Uterus (tissue), 2 donors: ENCODE data around the gene DPP6.

ENCODE experiments used
- POLR2A ChIP-seq, 2 donors: fragments of 450-650 bp; IDR thresholded peaks; one replicate each; pipeline ENCODE4 v1.6.1; 2016; ENCODE audit warnings: antibody characterized with exemption in 2 of 2, mild to moderate bottlenecking in 1 of 2, moderate library complexity in 1 of 2
- TF ChIP-seq, protein P1 (sequence below), 4 experiments: fragments of 200-600 bp in 2 of 4; fragments of 450-650 bp in 2 of 4; sonication (generic) in 2 of 4; IDR thresholded peaks; one replicate each; pipeline ENCODE4 v1.5.1; 2016 to 2019; ENCODE audit warnings: antibody characterized with exemption in 4 of 4, mild to moderate bottlenecking in 2 of 4, moderate library complexity in 1 of 4

DNA sequence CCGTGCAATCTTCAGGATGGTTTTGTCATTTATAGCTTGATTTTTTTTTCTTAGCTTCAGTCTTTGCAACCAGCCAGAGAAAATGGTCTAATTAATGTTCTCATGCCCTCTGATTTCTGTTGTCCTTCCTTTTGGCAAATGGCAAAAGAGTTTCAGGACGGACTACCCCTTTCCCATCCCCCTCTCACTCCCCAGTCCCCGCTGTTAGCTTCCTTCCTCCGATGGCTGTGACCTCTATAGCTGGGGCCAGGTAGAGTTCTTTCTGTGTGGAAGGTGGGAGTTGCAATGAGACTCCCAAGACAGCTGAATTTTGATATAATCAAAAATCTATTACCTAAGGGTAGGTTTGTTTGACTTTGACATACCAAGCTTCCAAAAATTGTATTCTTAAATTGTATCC, 588.7 kb downstream of the DPP6 start:
- no peak for TF ChIP-seq POLR2A (IDR thresholded peaks at IDR 0.05)
- TF ChIP-seq, protein P1, sequence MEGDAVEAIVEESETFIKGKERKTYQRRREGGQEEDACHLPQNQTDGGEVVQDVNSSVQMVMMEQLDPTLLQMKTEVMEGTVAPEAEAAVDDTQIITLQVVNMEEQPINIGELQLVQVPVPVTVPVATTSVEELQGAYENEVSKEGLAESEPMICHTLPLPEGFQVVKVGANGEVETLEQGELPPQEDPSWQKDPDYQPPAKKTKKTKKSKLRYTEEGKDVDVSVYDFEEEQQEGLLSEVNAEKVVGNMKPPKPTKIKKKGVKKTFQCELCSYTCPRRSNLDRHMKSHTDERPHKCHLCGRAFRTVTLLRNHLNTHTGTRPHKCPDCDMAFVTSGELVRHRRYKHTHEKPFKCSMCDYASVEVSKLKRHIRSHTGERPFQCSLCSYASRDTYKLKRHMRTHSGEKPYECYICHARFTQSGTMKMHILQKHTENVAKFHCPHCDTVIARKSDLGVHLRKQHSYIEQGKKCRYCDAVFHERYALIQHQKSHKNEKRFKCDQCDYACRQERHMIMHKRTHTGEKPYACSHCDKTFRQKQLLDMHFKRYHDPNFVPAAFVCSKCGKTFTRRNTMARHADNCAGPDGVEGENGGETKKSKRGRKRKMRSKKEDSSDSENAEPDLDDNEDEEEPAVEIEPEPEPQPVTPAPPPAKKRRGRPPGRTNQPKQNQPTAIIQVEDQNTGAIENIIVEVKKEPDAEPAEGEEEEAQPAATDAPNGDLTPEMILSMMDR (IDR thresholded peaks at IDR 0.05), result no peak
